Medulla oblongata (tissue), 1 donor: Measurements from ENCODE around the gene ITGB1BP2.
"Not testable (repeated sequence)": the region's sequence is repeated elsewhere in the genome, so short reads cannot be mapped to it uniquely, and the experiment has no call there.

Experiments used
- DNase-seq: peaks from one replicate; pipeline ENCODE4 v3.0.0-alpha.2; 2015; ENCODE audit errors: extremely low spot score

Gene ITGB1BP2

DNA sequence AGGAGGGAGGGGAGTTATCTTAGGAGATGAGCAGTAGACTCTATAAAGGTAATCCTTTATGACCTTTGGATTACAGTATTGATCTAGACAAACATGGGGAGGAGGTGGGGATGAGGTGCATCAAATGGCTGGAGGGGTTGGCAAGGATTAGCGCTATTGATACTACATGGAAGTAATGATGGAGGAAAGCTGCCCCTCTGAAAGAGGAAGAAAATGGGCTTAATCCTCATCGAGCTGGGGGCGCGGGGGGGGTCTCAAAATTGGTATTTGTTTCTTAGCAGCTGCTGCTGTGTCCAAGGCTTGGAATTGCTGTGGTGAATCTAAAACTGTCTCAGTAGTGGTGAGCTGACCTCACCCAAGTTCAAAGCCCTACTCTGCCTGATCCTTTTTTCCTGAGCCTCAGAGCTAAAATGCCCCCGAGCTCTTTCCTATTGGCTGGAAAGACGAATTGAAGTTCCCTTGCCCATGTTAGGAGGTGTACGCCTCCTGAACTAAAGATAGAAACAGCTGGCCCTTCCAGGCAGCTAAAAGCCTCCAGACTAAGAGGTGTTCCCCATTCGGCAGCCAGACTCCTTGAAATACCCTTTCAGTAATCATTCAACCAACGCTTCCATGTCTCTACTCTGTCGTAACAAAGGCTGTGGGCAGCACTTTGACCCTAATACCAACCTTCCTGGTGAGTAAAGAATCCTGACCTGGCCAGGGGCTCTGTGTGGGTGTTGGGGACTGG lies at the start of gene ITGB1BP2:
Gene ITGB1BP2 (plus strand): TSS at position 556 of the 730 bp plus-strand sequence. CDS start 57 bp downstream, at position 613.
- no peak for DNase-seq

DNA sequence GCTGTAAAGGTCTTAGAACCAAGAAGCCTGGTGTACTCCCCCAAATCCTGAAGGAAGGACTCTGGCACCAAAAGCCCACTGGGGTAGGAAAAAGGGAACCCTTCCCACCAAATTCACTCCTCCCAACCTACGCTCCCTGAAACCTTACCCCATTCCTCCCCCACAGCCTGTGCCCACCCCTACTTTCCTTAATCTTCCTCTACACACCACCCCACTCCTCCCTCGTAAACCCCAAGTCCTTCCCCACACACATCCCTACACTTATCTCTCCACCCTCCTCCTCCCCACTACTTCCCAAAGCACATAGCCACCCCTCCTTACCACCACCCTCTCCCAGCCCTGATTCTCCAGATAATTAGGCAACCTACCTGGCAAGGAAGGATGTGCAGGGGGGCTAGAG lies 49.3 kb upstream of the ITGB1BP2 start:
- DNase-seq: no peak

DNA sequence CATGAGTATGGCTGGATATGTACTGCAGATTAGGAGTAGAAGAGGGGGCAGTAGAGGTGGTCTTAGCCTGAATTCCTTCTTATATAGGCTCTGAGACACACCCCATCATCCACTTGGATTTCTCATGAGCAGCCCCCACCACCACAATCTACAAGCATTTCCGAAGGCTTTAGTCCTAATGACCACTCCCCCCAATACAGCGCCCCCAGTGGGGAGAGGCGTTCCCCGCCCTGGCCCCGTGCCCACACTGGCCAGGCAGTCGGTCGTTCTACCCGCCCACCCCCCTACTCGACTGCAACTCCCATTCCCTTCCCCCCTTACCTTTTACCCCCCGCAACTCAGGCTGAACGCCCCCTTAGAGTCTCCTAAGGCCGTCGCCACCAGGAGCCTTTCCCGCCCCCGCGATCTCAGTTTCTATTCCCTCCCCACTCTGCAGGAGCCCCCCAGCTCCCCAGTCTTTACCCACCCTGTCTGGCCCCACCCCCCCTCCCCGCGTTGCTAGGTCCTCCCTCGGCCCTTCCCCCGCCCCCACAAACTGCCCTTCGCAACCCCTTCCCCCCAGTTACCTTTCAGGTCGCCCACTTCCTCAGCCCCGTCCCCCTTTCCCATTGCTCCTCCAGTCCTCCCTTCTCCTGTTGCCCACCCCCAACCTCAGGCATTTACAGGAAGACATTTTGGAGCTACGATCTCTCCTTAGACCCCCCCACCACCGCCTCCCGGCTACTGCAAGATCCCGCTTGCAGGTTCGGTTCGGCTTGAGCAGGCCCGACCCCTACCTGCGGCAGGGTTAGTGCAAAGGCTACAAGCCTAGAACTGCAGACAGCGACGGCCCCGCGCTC lies 48.1 kb upstream of the ITGB1BP2 start:
- DNase-seq: peak; percentile 28

- DNase-seq: peak; percentile 81
These were observed 47.2 kb upstream of the ITGB1BP2 start, which contains the start of gene ZMYM3 for GRCh38 chrX:71254092-71254963. Gene ZMYM3, minus strand, starts transcription at chrX:71254140. Its CDS starts 885 bp downstream, at chrX:71253255.

GRCh38 chrX:71256051-71256450 lies 45.5 kb upstream of the ITGB1BP2 start:
- no peak for DNase-seq

DNA sequence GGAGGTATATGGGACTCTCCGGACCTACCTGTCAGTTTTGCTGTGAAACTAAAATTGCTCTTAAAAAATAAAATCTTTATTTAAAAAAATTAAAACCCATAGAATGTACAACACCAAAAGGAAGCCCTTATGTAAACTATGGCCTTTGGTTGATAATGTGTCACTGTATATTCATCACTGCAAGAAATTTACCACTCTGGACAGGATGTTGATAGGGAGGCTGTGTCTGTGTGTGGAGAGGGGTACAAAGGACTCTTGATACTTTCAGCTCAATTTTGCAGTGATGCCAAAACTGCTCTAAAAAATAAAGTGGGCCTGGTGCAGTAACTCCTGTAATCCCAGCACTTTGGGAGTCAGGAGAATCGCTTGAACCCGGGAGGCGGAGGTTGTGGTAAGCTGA lies 44.7 kb upstream of the ITGB1BP2 start:
- no peak for DNase-seq

- DNase-seq: not testable (repeated sequence)
These were observed 32.9 kb upstream of the ITGB1BP2 start for GRCh38 chrX:71268624-71269023.

GRCh38 chrX:71269801-71270395 lies 31.7 kb upstream of the ITGB1BP2 start:
- DNase-seq: no peak

DNA sequence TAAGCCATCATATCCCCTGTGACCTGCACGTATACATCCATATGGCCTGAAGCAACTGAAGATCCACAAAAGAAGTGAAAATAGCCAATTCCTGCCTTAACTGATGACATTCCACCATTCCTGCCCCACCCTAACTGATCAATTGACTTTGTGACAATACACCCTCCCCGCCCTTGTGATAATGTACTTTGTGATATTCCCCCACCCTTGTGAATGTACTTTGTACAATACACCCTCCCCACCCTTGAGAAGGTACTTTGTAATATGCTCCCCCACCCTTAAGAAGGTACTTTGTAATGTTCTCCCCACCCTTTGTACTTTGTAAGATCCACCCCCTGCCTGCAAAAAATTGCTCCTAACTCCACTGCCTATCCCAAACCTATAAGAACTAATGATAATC lies 29.2 kb upstream of the ITGB1BP2 start:
- DNase-seq: not testable (repeated sequence)

DNA sequence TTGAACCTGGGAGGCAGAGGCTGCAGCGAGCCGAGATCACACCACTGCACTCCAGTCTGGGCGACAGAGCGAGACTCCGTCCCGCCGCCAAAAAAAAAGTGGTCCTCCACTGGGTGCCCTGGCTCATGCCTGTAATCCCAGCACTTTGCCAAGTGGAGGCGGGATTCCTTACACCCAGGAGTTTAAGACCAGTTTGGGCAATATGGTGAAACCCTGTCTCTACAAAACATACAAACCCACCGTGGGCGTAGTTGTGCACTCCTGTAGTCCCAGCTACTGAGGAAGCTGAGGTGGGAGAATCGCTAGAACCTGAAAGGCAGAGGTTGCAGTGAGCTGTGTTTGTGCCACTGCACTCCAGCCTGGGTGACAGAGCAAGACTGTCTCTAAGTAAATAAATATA lies 20.2 kb upstream of the ITGB1BP2 start:
- not testable (repeated sequence) for DNase-seq

- no peak for DNase-seq
These were observed 18.8 kb upstream of the ITGB1BP2 start for GRCh38 chrX:71282514-71283402.

GRCh38 chrX:71283403-71284143 lies 18.0 kb upstream of the ITGB1BP2 start, which contains the start of gene NONO:
Gene NONO, plus strand, starts transcription at chrX:71283635. Its CDS starts 7,003 bp downstream, at chrX:71290638.
- DNase-seq: peak; percentile 98

DNA sequence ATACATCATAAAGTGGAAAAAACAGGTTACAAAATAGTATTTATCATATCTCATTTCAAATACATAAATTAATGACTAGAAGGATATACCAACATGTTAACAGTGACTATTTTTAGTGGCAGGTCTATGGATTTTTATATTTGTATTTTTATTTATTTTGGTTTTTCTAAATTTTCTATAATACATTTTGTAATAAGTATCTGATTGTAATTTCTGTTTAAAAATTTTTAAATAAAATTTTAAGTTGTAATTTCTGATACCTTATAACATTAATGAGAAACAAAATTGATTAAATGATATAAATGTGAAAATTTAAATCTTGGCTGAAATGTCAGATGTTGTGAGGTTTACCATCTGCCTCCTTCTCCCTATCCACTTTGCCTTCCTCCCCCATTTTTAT lies 15.6 kb upstream of the ITGB1BP2 start:
- no peak for DNase-seq

- no peak for DNase-seq
These were observed 10.2 kb upstream of the ITGB1BP2 start for GRCh38 chrX:71291381-71291780.

DNA sequence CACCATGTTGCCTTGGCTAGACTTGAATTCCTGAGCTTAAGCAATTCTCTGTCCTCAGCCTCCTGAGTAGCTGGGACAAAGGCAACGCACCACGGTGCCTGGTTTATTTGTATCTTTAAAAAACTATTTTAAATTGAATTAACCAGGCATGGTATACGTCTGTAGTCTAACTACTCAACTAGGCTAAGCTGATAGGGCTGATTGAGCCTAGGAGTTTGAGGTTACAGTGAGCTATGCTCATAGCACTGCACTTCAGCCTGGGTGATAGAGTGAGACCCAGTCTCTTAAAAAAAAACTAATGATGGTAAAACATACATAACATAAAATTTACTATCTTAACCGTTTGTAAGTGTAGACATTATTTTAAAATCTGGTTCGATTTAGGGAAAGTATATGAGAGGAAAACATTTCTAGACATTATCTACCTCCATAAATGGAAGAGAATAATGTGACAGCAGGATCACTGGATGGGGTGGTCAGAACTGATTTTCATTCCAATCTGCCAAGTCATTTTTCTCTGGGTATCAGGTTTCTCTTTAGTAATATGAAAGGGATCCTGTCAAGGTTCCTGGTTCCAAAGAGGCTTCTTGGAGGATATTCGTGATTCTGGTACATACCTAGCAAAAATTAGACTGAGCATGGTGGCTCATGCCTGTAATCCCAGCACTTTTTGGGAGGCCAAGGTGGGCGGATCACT lies 8.7 kb upstream of the ITGB1BP2 start:
- DNase-seq: no peak

DNA sequence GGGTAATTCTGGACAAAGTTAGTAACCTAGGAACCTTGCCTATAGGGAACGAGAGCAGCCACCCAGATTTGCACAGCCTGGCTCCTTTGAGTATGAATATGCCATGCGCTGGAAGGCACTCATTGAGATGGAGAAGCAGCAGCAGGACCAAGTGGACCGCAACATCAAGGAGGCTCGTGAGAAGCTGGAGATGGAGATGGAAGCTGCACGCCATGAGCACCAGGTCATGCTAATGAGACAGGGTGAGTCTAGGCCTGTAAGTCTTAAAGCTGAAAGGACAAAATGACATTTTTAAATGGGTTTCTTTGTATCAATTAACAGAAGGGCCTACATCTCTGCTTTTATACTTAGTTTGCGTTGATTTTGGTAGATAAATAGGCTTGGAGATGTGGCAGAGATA lies 4.7 kb upstream of the ITGB1BP2 start:
- DNase-seq: no peak

DNA sequence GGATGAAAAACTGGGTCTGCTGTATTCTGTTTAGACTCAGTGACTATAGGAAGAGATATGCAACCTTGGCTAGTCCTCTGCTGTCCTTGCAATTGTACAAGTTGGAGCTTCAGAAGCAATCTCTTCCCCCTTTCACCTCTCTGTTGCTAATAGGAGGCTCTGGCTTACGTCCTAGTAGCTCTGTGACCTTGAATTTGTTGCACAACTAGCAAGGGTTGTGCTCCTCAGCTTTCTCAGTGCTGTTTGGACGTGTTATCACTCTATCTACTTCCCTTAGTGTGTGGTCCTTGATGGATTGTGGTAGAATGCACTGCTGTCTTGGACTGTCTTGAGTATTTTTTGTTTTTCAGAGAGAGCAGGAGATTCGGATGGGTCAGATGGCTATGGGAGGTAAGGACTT lies 3.4 kb upstream of the ITGB1BP2 start:
- DNase-seq: no peak

DNA sequence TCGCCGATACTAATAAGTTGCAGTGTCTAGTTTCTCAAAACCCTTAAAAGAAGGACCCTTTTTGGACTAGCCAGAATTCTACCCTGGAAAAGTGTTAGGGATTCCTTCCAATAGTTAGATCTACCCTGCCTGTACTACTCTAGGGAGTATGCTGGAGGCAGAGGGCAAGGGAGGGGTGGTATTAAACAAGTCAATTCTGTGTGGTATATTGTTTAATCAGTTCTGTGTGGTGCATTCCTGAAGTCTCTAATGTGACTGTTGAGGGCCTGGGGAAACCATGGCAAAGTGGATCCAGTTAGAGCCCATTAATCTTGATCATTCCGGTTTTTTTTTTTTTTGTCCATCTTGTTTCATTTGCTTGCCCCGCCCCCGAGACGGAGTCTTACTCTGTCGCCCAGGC lies 1.5 kb upstream of the ITGB1BP2 start:
- not testable (repeated sequence) for DNase-seq

GRCh38 chrX:71300495-71300894 lies 1.1 kb upstream of the ITGB1BP2 start:
- DNase-seq: not testable (repeated sequence)
